Upper lobe of right lung (tissue), 1 donor: ENCODE data around the gene ADGRV1. TPM values are rescaled to one million over a fixed set of nuclear protein-coding genes. Genes with fewer than 3 reads are reported as not detected.

Experiments used
- ATAC-seq: fragments of 200-7000 bp; cut with Tn5 transposase; one replicate; pipeline ENCODE4 v1.9.1; 2020; ENCODE audit warnings: mild to moderate bottlenecking, moderate library complexity
- DNase-seq: peaks from one replicate; pipeline ENCODE4 v3.0.0-alpha.2; 2020
- H3K27ac ChIP-seq: fragments of 200-600 bp; one replicate; pipeline ENCODE4 v1.8.0; 2022
- H3K27me3 ChIP-seq: fragments of 200-600 bp; one replicate; pipeline ENCODE4 v1.8.0; 2022; ENCODE audit warnings: mild to moderate bottlenecking
- H3K36me3 ChIP-seq: fragments of 200-600 bp; one replicate; pipeline ENCODE4 v1.8.0; 2022
- H3K4me1 ChIP-seq: fragments of 200-600 bp; one replicate; pipeline ENCODE4 v1.8.0; 2022
- H3K4me3 ChIP-seq: fragments of 200-600 bp; one replicate; pipeline ENCODE4 v1.8.0; 2022; ENCODE audit warnings: mild to moderate bottlenecking
- H3K9me3 ChIP-seq: fragments of 200-600 bp; one replicate; pipeline ENCODE4 v1.8.0; 2022
- intact Hi-C: fragments of 100-400 bp; cut with DNase I; formaldehyde crosslinking; loops from one replicate; pipeline ENCODE4 v1.11.0; 2022
- total RNA-seq: library from RNA; stranded (reverse); fragmentation: NEBNext Ultra II Directional; extraction: Animal tissue kit (Norgen Biotek cat#: 25700); gene quantifications from one replicate; pipeline ENCODE4 v1.2.1, GENCODE V29; 2021
- TF ChIP-seq, protein P1 (sequence below): fragments of 200-600 bp; IDR thresholded peaks from one replicate; pipeline ENCODE4 v1.8.0; 2022; ENCODE audit warnings: antibody characterized with exemption
- donor health status: DM: no; HTN: yes; CAD: no; lungs with severe emphysema.

The ADGRV1 gene
- total RNA-seq, 1 donor from 2014 or later: 47.1 TPM

DNA sequence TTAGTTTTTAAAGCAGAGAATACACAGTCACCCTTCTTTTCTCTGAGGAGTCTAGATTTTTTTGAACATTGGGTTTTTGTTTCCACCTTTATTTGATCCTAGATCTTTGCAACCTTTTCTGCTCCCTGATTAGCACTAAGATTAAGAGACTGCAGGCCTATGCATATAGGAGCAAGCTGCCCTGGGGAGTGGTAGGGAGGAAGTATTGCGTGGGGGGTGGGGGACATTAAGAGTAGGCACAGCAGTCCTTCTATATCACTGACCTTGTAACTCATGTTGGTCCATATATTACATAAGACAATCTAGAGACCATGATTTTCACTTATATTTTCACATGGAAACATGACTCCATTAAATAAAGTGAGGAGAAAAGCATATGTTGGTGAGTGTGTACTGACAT lies 149.1 kb downstream of the ADGRV1 start:
- Histone ChIP-seq H3K4me3 (no peak overlapping the region), H3K36me3 (no peaks in the 10 kb centered on the region), H3K27me3 (no peaks in the 10 kb centered on the region), H3K27ac (no peak overlapping the region), H3K9me3 (no peaks in the 10 kb centered on the region), H3K4me1 (no peaks in the 10 kb centered on the region)
- TF ChIP-seq, protein P1, sequence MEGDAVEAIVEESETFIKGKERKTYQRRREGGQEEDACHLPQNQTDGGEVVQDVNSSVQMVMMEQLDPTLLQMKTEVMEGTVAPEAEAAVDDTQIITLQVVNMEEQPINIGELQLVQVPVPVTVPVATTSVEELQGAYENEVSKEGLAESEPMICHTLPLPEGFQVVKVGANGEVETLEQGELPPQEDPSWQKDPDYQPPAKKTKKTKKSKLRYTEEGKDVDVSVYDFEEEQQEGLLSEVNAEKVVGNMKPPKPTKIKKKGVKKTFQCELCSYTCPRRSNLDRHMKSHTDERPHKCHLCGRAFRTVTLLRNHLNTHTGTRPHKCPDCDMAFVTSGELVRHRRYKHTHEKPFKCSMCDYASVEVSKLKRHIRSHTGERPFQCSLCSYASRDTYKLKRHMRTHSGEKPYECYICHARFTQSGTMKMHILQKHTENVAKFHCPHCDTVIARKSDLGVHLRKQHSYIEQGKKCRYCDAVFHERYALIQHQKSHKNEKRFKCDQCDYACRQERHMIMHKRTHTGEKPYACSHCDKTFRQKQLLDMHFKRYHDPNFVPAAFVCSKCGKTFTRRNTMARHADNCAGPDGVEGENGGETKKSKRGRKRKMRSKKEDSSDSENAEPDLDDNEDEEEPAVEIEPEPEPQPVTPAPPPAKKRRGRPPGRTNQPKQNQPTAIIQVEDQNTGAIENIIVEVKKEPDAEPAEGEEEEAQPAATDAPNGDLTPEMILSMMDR: no peak
- ATAC-seq (no peak), DNase-seq (no peak)
- intact Hi-C loops: no loop called here

DNA sequence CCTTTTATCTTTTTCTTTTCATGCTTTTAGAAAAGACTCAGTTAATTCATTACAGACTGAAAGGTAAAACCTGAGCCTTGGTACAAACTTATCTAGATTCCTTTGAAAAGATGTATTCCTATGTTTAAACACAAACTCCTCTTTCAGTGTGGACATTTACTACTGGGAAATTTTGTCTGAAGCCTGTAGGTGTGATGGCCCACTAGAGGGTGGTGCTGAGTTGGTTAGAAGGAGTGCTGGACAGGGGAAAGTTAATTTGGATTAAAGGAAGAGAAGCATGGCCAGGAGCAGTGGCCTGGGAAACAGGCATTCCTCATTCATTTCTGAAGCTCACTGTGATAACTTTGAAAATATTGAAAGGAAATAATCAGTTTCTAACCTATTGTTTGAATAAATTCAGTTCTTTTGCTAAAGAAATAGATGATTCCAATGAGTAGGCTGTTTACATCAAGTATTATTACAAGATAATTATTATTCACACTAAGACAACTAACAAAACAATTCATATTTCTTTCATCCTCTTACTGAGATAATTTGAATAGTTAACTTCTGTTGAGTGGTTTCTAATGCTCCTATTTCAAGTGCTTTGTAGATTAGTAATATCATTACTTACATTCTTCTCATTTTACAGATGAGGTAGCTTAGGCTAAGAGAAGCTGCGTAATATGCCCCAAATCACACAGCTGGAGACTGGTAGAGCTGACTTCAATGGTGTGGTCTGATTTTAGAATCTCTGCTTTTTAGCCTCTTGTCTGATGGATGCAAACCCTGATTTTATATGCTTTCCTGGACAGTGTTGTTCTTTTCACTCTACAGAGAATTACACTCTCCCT lies 150.9 kb downstream of the ADGRV1 start:
- Histone ChIP-seq H3K27ac (no peak overlapping the region), H3K4me1 (no peaks in the 10 kb centered on the region), H3K36me3 (no peaks in the 10 kb centered on the region), H3K9me3 (no peaks in the 10 kb centered on the region), H3K4me3 (no peak overlapping the region), H3K27me3 (no peaks in the 10 kb centered on the region)
- intact Hi-C loops: no loop called here
- peak; percentile 74 for ATAC-seq
- TF ChIP-seq, protein P1: peak; percentile 58
- DNase-seq: no peak

DNA sequence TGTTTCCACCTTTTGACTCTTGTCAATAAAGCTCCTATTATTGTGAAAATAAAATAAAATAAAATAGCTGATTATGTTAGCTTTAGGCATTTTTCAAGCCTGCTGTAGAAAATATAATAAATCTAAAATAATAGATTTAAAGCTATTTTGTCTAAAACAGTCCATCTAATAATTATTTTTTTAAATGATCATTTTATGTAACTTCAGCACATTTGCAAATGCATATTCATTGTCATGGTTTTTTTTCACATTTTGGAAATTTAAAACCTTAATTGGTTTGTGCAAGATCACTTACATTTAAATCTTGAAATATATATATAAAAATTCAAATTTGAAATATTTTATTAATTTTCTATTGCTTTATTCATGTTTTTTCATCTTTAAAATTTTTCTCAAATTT lies 159.8 kb downstream of the ADGRV1 start:
- no peaks in the 10 kb centered on the region for H3K27me3 ChIP-seq
- H3K9me3 ChIP-seq: no peaks in the 10 kb centered on the region
- no peaks in the 10 kb centered on the region for H3K4me1 ChIP-seq
- ATAC-seq: no peak
- no peak overlapping the region for H3K4me3 ChIP-seq
- TF ChIP-seq, protein P1: no peak
- H3K27ac ChIP-seq: no peak overlapping the region
- DNase-seq: no peak
- no peaks in the 10 kb centered on the region for H3K36me3 ChIP-seq
- intact Hi-C loops: no loop called here

DNA sequence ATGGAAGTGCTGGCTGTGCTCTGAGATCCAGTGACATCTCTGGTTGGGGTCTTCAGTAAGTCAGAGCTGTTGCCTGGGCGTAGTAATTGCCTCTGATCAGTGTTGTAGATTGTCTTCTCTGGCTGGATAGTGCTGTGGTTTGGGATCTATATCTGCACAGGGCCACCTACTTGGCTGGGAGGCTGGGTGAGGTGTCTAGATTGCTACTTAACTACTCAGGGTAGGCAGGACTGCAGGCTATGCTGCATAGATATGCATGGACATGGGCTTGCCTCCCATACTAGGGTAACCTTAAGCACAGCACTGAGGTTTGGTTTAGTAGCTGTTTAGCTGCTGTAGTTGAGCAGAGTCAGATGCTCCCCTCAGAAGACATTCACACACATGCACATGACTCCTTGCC lies 181.0 kb downstream of the ADGRV1 start:
- Histone ChIP-seq H3K4me1 (no peaks in the 10 kb centered on the region), H3K27ac (no peak overlapping the region), H3K36me3 (no peaks in the 10 kb centered on the region), H3K9me3 (peaks cover 6% of the 10 kb centered on the region), H3K4me3 (no peak overlapping the region), H3K27me3 (no peaks in the 10 kb centered on the region)
- DNase-seq (no peak), ATAC-seq (no peak)
- TF ChIP-seq, protein P1: no peak
- intact Hi-C loops: no loop called here

DNA sequence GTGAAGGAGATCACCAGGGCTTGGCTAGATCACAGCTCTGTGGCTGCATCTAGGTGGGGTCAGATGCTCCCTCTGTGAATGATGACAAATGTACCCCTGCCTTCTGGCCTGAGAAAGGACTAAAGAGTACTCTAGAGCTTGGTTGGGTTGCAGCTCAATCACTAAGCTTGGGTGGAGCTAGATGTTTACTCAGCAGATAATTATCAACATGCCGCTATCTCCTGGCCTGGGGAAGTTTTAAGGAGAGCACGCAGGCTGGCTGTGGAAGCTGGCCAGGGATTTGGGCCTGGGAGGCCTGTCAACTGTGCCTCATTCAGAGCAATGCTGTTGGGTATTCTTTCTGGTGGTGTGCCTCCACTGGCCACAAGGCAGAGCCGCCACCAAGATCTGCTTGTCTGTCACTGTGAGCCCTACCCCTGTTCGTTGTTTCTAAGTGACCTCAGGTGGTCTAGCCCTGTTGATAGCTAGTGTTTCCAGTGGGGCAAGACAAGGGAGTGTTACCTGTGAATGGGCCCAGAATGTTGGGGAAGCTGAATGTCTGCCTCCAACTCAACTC lies 181.7 kb downstream of the ADGRV1 start:
- intact Hi-C loops: no loop called here
- Histone ChIP-seq H3K4me1 (no peaks in the 10 kb centered on the region), H3K36me3 (no peaks in the 10 kb centered on the region), H3K9me3 (peaks cover 6% of the 10 kb centered on the region), H3K27ac (no peak overlapping the region), H3K4me3 (no peak overlapping the region), H3K27me3 (no peaks in the 10 kb centered on the region)
- no peak for ATAC-seq
- DNase-seq: no peak
- TF ChIP-seq, protein P1: no peak
